C4-2B (cell line): ENCODE measurements around the gene STX8.

Experiments used
- CTCF ChIP-seq: fragments of 450-650 bp; conservative IDR thresholded peaks from 2 replicates; pipeline ENCODE4 v1.5.1; 2017; ENCODE audit warnings: mild to moderate bottlenecking
- ZFX ChIP-seq: fragments of 450-650 bp; IDR thresholded peaks from 2 replicates; pipeline ENCODE4 v1.6.1; 2017

DNA sequence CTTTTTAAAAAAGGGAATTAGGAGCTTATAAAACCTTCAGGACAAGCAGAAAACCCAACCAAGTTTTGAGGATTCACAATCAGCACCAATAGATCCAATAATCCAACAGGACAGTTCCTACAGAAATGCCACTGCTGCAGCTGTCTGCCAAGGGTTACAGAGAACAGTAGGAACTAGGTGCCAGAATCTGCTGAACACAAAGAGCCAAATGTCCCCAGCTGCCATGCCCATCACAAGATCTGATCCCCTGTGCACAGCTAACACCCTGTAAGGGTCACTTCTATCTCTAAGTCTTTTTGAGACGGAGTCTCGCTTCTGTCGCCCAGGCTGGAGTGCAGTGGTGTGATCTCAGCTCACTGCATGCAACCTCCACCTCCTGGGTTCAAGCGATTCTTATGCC lies 262.3 kb downstream of the STX8 start:
- TF ChIP-seq CTCF (no peak), ZFX (no peak)
